ENCODE results near the gene CLCC1.

The CLCC1 gene

DNA sequence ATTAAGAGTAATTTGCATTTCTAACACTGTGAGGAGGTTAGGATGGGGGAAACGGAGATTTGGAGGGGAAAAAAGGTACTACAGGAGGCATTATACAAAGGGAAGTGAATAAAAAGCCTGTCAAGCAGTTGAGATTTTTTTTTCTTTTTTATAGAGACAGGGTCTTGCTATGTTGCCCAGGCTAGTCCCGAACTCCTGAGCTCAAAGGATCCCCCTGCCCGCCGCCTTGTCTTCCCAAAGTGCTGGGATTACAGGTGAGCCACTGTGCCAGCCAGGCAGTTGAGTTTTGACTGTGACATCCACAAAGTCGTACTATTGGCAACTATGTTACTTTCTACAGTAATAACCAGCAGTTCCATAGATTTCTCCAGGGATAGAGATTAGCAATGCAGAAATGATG is 2.6 kb downstream of the CLCC1 start:
- peaks cover 19% of the 10 kb centered on the region for H3K79me2 ChIP-seq (ENCODE audit: insufficient read depth, low read length)
- peaks cover 9% of the 10 kb centered on the region for H3K36me3 ChIP-seq (ENCODE audit: insufficient read depth, low read length)
- H3K4me3 ChIP-seq (ENCODE audit: low read depth, low read length, poor library complexity, severe bottlenecking): peak overlapping the region; percentile 23
- H4K20me1 ChIP-seq (ENCODE audit: insufficient read depth, low read length): no peaks in the 10 kb centered on the region
- peaks cover 28% of the 10 kb centered on the region for H3K4me1 ChIP-seq (ENCODE audit: insufficient read depth, low read length, severe bottlenecking)
- peak overlapping the region; percentile 18; the same call in 1 of the 2 replicates for H3K4me2 ChIP-seq (ENCODE audit: low read length)
- H3K27ac ChIP-seq (ENCODE audit: low read depth, low read length, poor library complexity, severe bottlenecking): no peak overlapping the region
- no peaks in the 10 kb centered on the region for H3K27me3 ChIP-seq (ENCODE audit: insufficient read depth, low read length)
- H3K9me3 ChIP-seq (ENCODE audit: low read length): no peaks in the 10 kb centered on the region
- no peak overlapping the region for H3K9ac ChIP-seq (ENCODE audit: low read length)
- TF ChIP-seq, protein P1, sequence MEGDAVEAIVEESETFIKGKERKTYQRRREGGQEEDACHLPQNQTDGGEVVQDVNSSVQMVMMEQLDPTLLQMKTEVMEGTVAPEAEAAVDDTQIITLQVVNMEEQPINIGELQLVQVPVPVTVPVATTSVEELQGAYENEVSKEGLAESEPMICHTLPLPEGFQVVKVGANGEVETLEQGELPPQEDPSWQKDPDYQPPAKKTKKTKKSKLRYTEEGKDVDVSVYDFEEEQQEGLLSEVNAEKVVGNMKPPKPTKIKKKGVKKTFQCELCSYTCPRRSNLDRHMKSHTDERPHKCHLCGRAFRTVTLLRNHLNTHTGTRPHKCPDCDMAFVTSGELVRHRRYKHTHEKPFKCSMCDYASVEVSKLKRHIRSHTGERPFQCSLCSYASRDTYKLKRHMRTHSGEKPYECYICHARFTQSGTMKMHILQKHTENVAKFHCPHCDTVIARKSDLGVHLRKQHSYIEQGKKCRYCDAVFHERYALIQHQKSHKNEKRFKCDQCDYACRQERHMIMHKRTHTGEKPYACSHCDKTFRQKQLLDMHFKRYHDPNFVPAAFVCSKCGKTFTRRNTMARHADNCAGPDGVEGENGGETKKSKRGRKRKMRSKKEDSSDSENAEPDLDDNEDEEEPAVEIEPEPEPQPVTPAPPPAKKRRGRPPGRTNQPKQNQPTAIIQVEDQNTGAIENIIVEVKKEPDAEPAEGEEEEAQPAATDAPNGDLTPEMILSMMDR (IDR thresholded peaks at IDR 0.05; ENCODE audit: low read length): no peak
- TF ChIP-seq EZH2 (IDR thresholded peaks at IDR 0.05; ENCODE audit: borderline replicate concordance, low read length): no peak
- H2AFZ ChIP-seq (ENCODE audit: low read length): no peak overlapping the region
- no peaks in the 10 kb centered on the region for H3K9me2 ChIP-seq (ENCODE audit: low read depth, low read length)
- H3F3A ChIP-seq (ENCODE audit: insufficient read depth, low read length): 0 out of 2 replicates have a peak, but pooled peaks cover 5% of the 10 kb centered on the region

DNA sequence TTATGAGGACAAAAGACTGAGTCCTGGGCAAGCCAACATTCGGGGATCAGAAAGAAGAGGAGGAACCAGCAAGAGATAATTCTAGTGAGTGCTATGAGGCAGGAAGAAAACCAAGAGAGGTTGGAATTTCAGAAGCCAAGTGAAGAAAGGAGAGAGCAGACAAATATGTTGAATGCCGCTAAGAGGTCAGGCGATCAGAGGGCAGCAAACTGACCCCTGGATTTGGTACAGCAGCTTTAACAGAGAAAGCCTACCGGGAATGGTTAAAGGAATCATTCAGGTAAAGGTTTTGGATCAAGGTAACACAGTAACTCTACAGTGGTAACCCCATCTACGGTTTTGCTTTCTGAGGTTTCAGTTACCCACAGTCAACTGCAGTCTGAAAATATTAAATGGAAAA is 5.4 kb downstream of the CLCC1 start:
- no peak overlapping the region for H2AFZ ChIP-seq (ENCODE audit: low read length)
- H3K36me3 ChIP-seq (ENCODE audit: insufficient read depth, low read length): peaks cover 27% of the 10 kb centered on the region
- no peaks in the 10 kb centered on the region for H3K27me3 ChIP-seq (ENCODE audit: insufficient read depth, low read length)
- no peaks in the 10 kb centered on the region for H3F3A ChIP-seq (ENCODE audit: insufficient read depth, low read length)
- H3K4me2 ChIP-seq (ENCODE audit: low read length): no peak overlapping the region
- no peak overlapping the region for H3K9ac ChIP-seq (ENCODE audit: low read length)
- peaks cover 32% of the 10 kb centered on the region for H3K79me2 ChIP-seq (ENCODE audit: insufficient read depth, low read length)
- no peak for TF ChIP-seq EZH2 (IDR thresholded peaks at IDR 0.05; ENCODE audit: borderline replicate concordance, low read length)
- TF ChIP-seq, protein P1 (IDR thresholded peaks at IDR 0.05; ENCODE audit: low read length): no peak
- no peak overlapping the region for H3K4me3 ChIP-seq (ENCODE audit: low read depth, low read length, poor library complexity, severe bottlenecking)
- no peaks in the 10 kb centered on the region for H4K20me1 ChIP-seq (ENCODE audit: insufficient read depth, low read length)
- H3K9me3 ChIP-seq (ENCODE audit: low read length): no peaks in the 10 kb centered on the region
- H3K27ac ChIP-seq (ENCODE audit: low read depth, low read length, poor library complexity, severe bottlenecking): no peak overlapping the region
- no peaks in the 10 kb centered on the region for H3K9me2 ChIP-seq (ENCODE audit: low read depth, low read length)
- peaks cover 19% of the 10 kb centered on the region for H3K4me1 ChIP-seq (ENCODE audit: insufficient read depth, low read length, severe bottlenecking)

DNA sequence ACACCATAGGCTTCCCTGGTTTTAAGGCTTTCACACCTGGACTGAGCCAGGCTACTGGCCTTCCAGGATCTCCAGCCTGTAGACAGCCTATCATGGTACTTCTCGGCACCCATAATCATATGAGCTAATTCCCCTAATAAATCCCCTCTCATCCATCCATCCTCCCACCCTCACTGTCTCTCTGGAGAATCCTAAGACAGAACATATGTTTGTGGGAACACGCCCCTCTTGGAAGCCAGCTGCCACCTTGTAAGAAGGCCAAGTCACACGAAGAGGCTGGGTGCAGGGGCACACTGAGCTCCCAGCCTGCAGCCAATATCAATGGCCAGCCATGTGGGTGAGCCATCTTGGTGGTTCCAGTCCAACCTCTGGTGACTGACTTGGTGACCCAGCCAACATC is 7.4 kb downstream of the CLCC1 start:
- Histone ChIP-seq H3K9me2 (ENCODE audit: low read depth, low read length) (no peaks in the 10 kb centered on the region), H3K79me2 (ENCODE audit: insufficient read depth, low read length) (peaks cover 28% of the 10 kb centered on the region), H2AFZ (ENCODE audit: low read length) (no peak overlapping the region), H3K4me2 (ENCODE audit: low read length) (no peak overlapping the region), H4K20me1 (ENCODE audit: insufficient read depth, low read length) (no peaks in the 10 kb centered on the region), H3K9ac (ENCODE audit: low read length) (no peak overlapping the region), H3K9me3 (ENCODE audit: low read length) (no peaks in the 10 kb centered on the region), H3K27ac (ENCODE audit: low read depth, low read length, poor library complexity, severe bottlenecking) (no peak overlapping the region), H3F3A (ENCODE audit: insufficient read depth, low read length) (no peaks in the 10 kb centered on the region), H3K4me1 (ENCODE audit: insufficient read depth, low read length, severe bottlenecking) (peaks cover 2% of the 10 kb centered on the region), H3K27me3 (ENCODE audit: insufficient read depth, low read length) (no peaks in the 10 kb centered on the region), H3K4me3 (ENCODE audit: low read depth, low read length, poor library complexity, severe bottlenecking) (no peak overlapping the region), H3K36me3 (ENCODE audit: insufficient read depth, low read length) (peaks cover 27% of the 10 kb centered on the region)
- TF ChIP-seq EZH2 (IDR thresholded peaks at IDR 0.05; ENCODE audit: borderline replicate concordance, low read length): no peak
- TF ChIP-seq, protein P1 (IDR thresholded peaks at IDR 0.05; ENCODE audit: low read length): no peak
